Kidney tubule cell (primary cell): ENCODE results near the gene NUFIP1.
"Not testable (repeated sequence)": the region's sequence is repeated elsewhere in the genome, so short reads cannot be mapped to it uniquely, and the experiment has no call there.

Source experiments
- DNase-seq: peaks from one replicate; pipeline ENCODE4 v3.0.0-alpha.2; 2018; ENCODE audit warnings: low spot score

NUFIP1 gene

DNA sequence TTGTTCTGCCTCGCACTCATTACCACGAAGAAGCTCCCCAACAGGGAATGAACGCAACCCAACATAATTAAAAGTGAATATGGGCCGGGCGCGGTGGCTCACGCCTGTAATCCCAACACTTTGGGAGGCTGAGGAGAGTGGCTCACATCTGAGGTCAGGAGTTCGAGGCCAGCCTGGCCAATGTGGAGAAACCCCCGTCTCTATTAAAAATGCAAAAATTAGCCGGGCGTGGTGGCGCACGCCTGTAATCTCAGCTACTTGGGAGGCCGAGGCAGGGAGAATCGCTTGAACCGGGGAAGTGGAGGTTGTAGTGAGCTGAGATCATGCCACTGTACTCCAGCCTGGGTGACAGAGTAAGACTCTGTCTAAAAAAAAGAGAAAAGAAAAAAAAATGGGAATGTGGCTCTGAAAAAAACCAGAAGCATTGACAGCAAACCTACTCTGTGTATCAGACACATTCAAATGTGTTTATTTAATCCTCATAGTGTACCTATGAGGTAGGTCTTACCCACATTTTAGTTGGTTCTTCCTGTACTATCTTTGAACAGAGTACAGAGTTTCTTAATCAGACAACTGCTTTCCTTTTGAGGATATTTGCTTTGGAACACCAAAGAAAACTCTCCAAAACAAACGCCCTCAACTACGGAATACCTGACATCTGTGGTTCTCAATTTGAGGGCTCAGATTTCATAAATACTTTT, 70.0 kb downstream of the NUFIP1 start:
- no peak for DNase-seq

DNA sequence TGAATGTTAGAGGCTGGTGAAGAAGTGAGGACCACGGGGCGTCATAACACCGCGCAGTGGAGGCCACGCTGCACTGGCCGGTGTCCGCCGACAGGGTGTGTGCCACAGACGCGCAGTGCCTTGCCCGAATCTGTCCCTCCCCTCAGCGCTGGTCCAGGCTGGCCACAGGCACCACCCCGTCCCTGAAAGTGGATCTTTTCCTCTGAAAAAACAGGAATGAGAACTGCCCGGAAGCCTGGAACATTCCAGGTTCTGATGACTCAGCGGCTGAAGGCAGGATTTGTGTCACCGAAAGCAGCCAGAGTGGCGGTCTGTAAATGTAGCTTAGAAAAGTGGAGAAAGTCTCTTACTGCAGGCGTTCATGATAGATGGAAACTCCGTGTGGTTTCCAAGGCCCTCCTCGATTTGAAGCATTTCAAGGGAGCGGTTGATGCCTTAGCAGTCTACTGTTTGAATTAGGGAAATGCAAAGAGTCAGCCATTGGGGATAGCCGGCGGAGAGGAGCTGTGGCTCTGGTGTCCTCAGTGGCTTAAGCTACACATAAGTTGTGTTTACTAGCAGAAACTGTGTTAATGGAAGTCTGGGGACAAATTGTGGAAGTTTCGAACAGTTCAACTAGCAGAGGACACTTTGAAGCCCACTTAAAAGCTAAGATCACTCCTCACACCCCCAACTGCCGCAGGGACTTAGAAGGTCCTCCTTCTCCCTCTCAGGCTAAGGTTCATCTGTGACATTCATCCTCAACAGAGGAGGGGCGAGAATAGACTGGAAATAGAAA, 70.8 kb downstream of the NUFIP1 start:
- peak; percentile 97 for DNase-seq

DNA sequence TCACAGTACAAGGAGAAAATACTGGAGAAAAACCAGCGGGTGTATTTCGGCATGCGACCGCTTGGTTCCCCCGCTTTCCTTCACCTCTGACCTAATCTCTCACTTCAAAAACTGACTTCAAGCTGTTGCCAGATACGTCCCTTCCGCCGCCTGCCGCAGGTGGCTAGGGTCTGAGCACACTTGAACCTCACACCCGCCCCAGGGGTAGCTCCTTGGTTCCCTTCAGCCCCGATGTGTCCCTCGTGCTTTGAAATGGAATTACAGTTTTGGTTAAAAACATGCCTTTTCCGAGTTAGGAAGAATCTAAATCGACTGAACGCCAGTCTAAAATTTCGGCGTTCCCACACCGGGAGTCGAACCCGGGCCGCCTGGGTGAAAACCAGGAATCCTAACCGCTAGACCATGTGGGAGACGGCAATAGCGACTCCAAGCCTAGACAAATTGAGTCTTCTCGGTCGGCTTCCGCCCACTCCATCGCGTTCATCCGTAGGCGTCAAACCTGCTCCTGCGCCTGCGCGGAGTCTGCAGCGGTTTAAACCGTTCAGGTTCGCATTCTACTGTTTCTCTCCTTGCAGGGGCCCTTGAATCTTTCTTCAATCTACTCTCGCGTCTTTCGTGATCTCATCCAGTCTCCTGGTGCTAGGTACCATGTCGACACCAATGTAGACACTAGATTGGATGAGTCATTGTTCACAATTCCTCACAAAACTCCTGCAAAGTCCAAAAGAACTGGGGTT, 71.5 kb downstream of the NUFIP1 start:
- peak; percentile 98 for DNase-seq

DNA sequence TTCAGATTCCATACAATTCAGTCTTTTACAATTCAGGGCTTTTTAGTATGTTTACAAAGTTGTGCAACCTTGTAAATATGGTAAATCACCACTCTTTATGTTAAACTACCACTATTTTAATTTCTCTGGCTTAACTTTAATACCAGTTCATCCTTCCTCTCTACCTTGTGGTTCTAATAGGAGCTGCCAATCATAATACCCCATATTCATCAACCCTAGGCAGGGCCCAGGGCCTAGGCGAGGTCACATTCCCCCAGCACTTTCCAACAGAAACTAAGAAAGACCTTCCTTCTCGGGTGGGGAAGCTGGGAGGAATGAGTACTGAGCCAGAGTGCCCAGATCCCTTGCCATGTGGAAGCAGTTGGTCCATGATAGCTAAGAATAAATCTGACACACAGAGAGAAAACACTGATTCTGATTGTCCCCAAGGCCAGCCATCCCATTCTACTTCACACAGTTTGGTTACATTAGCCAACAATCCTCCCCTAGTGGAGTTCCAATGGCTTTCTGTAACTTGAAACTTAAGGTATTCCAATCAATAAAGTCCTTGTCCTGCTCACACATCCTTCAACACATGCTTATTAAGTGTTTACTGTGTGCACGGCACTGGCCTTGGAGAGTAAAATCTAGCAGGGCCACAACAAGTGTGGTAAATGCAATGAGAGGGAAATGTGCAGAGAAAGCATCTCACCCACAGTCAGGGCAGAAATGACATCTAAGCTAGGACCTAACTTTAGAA, 76.8 kb downstream of the NUFIP1 start:
- no peak for DNase-seq

DNA sequence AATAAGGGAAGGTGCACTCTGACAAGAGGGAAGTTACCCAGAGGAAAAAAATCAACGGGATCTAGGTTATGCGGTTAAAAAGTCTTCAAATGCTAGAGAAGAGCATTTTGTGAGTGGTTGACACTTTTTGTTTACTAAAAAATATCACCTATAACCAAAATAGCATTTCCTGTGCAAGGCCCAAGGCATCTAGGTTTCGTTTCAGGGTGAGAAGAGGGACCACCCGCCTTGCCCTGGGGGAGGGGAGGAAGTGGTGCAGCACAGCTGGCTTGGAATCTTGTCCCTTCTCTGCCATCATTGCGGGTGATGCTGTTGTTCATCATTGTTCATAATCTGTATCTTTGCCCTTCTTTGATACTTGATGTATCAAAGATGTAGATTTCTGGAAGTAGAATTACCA, 80.6 kb downstream of the NUFIP1 start:
- DNase-seq: no peak

DNA sequence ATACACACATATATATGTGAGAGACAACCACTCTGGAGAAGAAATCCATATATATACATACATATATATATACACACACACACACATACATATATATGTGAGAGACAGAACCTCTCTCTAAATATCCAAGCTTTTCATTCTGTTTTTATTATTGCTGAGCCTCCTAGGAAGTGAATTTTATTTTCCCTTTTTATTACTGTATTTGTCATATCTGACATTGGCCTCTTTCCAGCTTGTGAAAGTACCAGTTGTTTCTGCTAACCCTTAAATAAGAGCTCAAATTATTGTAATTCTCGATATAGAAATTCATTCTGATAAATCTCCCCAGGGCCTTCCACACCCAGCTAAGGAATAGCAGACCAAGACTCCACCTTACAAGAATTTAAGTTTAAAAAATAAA, 81.0 kb downstream of the NUFIP1 start:
- no peak for DNase-seq

DNA sequence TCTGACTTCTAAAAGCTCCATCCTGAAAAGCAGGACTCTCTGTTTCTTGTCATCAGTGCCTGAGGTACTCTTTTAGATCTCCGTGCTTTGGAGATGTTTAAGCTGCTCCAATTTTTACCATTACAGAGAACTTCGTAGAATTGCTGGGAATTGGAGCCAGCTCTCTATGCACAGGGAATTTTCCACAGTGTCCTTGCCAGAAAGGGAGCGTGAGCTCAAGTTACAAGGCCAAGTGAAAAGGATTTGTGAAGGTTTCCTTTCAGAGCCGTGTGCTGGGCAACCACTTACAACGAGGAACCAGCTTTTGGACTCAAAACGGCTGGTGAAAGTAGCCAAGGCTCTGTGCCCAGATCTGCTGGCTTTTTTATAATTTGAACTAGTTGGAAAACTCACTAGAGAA, 82.6 kb downstream of the NUFIP1 start:
- no peak for DNase-seq

DNA sequence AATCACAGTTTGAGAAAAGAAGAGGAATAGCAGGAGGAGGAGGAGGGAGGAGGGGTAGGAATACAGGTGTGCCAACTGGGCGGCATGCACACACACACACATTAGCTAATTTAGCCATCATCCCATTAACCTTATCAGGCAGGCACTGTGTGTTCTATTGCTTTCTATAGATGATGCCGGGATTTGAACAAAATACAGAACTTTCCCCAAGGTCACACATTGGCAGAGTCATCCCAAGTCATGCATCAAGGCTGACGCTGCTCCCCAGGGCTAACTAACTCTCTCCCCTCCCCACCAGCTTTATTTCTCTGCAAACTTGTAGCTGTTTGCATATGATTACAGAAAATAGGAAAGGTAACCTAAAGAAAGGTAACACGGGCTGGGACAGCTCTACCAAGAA, 83.0 kb downstream of the NUFIP1 start:
- no peak for DNase-seq

DNA sequence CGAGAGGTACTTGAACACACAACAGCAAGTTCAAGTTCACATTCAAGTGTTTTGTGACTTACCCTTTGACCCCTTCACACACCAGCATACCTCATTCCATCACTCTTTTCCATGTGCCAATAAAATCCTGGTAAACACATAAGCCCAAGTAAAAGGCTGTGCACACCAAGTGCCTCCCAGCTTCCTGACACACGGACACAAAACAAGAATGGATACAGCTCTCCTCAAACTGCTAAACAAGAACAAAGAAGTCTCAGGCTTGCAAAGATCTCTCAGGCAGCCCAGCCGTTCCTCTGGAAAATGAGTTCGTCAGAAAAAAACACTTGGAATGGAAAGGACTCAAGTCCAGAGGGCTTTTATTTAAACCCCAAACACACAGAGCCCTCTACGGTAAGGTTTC, 83.7 kb downstream of the NUFIP1 start:
- no peak for DNase-seq

DNA sequence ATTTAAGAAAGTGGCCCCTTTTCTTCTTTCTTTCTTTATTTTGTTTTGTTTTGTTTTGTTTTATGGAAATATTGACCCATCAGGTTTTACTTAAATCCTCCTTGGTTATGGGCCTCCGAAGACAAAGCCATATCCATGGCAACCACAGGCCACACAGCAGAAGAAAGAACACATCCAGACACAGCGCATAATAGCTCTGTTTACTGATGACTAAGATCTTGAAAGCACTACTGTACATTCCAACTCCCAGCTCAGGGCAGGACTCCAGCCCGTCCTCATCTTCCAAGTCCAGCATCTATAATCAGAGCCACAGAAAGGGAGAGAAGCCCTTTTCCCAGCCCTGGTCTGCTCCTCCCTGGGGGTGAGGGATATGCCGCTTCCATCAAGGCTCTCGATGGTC, 84.3 kb downstream of the NUFIP1 start:
- DNase-seq: peak; percentile 53

DNA sequence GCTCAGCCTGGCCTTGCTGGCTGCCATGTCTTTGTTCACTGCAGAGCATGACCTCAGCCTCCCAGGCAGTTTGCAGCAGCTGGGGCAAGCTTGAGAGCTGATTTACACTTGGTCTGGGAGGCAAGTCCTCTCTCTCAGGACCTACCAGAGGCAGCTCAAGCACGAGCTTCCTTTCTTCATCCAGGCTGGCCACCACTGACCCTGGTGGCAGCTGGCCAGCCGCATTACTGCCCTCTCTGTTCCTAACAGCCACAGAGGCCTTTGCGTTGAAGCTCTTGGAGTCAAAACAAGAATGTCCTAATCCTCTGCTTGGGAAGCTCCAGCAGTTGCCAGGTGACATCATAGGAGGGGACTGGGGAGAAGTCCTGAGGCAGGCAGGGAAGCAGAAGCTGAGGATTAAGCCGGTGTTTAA, 85.7 kb downstream of the NUFIP1 start:
- DNase-seq: peak; percentile 19

DNA sequence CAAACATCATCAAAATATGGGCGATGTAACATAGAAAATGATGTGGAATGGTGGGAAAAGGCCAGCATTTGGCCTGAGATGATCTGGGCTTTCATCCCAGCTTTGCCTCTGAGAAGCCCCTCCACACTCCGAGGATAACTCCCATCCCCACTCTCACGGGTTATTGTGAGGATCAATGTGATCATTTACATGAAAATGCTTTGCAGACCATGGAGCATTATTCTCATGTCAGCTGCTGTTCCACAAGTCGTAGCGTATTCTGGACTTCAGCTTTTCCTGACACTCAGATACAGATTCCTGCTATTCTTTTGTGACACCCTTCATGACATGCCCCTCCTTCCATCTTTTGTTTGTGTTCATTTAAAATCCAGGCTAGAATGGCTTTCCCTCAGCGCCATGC, 86.5 kb downstream of the NUFIP1 start:
- DNase-seq: no peak

DNA sequence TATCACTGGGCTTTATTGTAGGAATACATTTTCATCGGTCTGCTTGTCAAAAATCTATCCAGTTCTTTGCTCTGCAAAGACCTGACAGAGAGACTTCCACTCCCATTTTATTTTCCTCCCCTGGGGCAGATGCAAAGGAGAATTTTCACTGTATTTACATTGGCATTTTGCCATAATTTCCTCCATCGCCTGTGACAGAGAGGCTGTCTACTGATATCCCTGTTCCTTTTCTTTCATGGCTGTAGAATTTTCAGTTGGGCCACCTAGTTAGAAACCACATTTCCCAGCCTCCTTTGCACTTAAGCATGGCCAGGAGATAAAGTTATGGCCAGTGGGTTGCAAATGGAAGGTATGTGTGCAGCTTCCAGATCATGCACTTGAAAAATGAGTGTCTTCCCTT, 89.3 kb downstream of the NUFIP1 start:
- peak; percentile 8 for DNase-seq

DNA sequence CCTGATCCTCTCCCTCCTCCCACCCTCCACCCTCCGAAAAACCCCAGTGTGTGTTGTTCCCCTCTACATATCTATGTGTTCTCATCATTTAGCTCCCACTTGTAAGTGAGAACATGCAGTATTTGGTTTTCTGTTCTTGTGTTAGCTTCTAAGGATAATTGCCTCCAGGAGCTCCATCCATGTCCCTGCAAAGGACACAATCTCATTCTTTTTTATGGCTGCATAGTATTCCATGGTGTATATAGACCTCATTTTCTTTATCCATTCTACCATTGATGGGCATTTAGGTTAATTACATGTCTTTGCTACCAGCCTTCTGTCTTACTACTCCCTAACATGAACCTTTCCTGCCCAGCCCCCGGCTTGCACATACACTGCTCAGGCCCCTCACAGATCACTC, 91.0 kb downstream of the NUFIP1 start:
- not testable (repeated sequence) for DNase-seq

DNA sequence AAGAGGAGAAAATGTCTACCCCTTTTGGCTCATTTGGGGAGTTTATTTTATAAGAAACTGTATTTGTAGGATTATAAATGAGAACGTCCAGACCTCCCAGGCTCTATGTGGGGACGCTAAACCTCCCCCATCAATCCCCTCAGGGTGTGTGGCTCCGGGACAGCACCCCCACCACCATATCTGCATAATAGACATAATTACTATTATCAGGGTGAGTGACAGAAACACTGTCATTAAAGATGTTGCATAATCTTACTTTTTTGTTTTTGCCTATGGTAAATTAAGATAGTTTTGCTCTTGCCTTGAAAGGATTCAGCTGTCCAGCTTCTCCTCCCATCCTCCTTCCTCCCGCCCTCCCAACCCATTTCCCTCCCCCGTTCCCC, 93.3 kb downstream of the NUFIP1 start:
- no peak for DNase-seq

DNA sequence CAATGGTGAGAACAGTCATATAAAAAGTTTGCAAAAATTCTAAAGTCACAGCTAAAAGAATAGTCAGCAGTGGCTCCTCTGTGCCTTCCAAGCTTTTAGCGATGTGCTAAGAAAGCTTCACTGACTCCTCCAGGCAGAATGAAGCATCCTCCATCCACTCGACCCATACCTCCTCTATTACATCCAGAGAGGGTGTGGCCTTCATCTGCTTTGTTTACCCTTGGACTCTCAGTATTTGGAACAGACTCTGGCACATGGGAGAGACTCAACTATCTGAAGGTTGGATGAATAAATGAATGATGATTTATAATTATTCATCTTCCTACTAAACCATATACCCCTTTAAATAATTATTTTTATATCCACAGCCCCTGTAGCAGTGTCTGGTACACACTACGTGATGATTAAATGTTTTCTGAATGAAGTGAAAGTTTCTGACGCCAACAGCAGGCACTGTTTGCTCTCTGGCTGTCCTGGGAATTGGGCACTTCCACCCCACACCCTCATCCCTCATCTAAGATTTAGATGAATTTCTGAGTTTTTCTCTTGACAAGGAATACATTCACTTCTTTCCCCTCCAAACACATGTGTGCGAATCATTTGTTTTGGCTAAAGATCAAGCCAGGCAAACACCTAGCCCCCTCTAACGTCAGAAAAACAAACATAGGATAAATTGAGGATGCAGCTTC, 93.9 kb downstream of the NUFIP1 start:
- DNase-seq: no peak

DNA sequence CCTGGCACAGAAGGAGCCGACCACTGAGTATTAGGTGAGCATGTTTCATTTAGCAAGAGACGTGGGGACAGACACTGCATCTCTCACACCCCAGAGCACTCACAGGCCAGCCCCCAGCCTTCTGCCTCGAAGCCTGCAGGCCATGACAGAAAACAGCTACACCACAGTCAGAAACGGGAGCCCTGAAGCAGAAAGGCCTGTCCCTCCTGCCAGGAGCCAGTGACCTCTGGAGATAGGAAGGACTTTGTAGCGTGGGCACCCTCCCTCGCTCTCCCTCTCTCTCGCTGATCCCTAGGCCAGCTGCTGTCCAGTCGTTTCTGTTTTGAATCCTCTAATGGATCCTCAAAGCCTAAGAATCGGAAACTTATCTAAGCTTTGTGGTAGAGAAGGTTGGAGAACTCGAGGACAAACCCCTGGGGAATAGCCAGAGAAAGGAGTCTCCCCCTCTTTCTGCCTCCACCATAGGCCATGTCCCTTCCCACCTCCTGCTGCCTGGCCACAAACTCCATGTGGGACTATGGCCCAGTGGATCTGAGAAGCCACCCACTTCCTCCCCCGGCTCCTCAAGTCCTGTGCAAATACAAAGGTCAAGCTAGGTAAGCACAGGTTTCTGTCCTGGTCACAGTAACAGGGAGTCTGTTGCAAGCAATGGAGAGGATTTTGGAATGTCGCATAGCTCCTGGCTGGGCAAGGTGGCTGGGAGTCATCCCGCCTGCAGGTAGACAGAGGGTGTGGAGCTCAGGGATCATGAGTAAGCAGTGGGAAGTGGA, 95.1 kb downstream of the NUFIP1 start:
- DNase-seq: no peak
